Measurements from ENCODE around the gene KRT78.

KRT78 gene

GRCh38 chr12:52817003-52817698 lies 31.6 kb downstream of the KRT78 start:
- Histone ChIP-seq H3K27me3 (ENCODE audit: low read depth, low read length) (peaks cover 33% of the 10 kb centered on the region), H4K20me1 (ENCODE audit: insufficient read depth, low read length) (no peaks in the 10 kb centered on the region), H3K4me1 (ENCODE audit: low read length) (no peaks in the 10 kb centered on the region), H3K27ac (ENCODE audit: low read length) (no peak overlapping the region), H3K9me3 (ENCODE audit: insufficient read depth, low read length) (no peaks in the 10 kb centered on the region), H3K4me3 (ENCODE audit: low read length) (no peak overlapping the region), H3K79me2 (ENCODE audit: low read length) (no peaks in the 10 kb centered on the region), H2AFZ (ENCODE audit: low read depth, low read length) (no peak overlapping the region), H3K4me2 (ENCODE audit: low read length) (no peak overlapping the region), H3K36me3 (replicated peaks; ENCODE audit: low read depth, low read length) (no peaks in the 10 kb centered on the region), H3K9ac (ENCODE audit: low read length) (no peak overlapping the region)
- TF ChIP-seq EZH2phosphoT487 (IDR thresholded peaks at IDR 0.05; ENCODE audit: low read depth) (no peak), CTCF (IDR thresholded peaks at IDR 0.05; ENCODE audit: low read depth, low read length) (no peak)

DNA sequence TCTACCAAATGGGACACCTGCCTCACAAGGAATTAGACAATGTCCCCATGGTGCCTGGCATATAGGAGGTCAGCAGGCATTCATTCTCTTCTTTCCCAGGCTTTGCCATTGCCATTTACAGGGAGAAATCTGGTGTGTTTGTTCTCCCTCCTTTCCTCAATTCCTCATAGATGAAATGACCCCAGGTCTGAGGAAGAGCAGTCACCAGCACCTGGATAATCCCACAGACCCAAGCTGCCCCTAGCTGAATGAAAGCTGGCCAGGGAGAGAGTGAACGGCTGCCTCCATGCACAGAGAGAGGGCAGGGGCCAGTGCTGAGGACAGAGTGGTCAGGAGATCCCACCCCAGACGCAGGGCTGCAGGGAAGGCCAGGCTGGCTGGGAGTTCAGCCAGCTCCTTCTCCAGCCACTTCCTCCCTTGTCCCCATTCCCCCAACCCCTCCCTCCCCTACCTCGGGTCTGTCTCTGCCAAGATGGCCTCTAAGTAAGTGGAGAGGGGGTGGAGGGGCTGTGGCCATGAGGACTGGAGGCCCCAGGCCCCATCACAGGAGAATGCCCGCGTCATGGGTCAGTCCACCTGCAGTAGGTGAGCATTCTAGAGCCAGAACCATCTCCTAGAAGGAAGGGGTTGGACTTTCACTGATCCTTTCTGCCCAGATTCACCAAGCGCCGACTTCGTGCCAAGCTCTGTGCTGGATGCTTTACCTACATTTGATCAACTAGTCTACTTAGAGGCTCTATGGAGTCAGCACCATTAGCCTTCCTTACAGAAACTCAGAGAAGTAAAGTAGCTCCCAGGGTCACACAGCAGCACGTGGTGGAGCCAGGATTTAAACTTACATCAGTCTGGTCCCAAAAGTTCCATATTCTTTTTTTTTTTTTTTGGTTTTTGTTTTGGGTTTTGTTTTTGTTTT lies 32.9 kb downstream of the KRT78 start:
- TF ChIP-seq CTCF (IDR thresholded peaks at IDR 0.05; ENCODE audit: low read depth, low read length) (no peak), EZH2phosphoT487 (IDR thresholded peaks at IDR 0.05; ENCODE audit: low read depth) (no peak)
- Histone ChIP-seq H3K27me3 (ENCODE audit: low read depth, low read length) (peaks cover 28% of the 10 kb centered on the region), H3K9me3 (ENCODE audit: insufficient read depth, low read length) (no peaks in the 10 kb centered on the region)

GRCh38 chr12:52815161-52815560 lies 33.6 kb downstream of the KRT78 start:
- Histone ChIP-seq H3K79me2 (ENCODE audit: low read length) (no peaks in the 10 kb centered on the region), H3K4me1 (ENCODE audit: low read length) (no peaks in the 10 kb centered on the region), H2AFZ (ENCODE audit: low read depth, low read length) (no peak overlapping the region), H3K27me3 (ENCODE audit: low read depth, low read length) (peaks cover 21% of the 10 kb centered on the region), H3K9me3 (ENCODE audit: insufficient read depth, low read length) (no peaks in the 10 kb centered on the region), H3K4me3 (ENCODE audit: low read length) (no peak overlapping the region), H4K20me1 (ENCODE audit: insufficient read depth, low read length) (no peaks in the 10 kb centered on the region), H3K4me2 (ENCODE audit: low read length) (no peak overlapping the region), H3K36me3 (replicated peaks; ENCODE audit: low read depth, low read length) (no peaks in the 10 kb centered on the region), H3K9ac (ENCODE audit: low read length) (no peak overlapping the region), H3K27ac (ENCODE audit: low read length) (no peak overlapping the region)
- TF ChIP-seq EZH2phosphoT487 (IDR thresholded peaks at IDR 0.05; ENCODE audit: low read depth) (no peak), CTCF (IDR thresholded peaks at IDR 0.05; ENCODE audit: low read depth, low read length) (no peak)

More for the DNA sequence above, 32.9 kb downstream of the KRT78 start:
- no peaks in the 10 kb centered on the region for H3K79me2 ChIP-seq (ENCODE audit: low read length)
- no peak overlapping the region for H2AFZ ChIP-seq (ENCODE audit: low read depth, low read length)
- H3K36me3 ChIP-seq (replicated peaks; ENCODE audit: low read depth, low read length) = no peaks in the 10 kb centered on the region
- no peak overlapping the region for H3K4me2 ChIP-seq (ENCODE audit: low read length)
- H3K9ac ChIP-seq (ENCODE audit: low read length) = no peak overlapping the region
- no peak overlapping the region for H3K4me3 ChIP-seq (ENCODE audit: low read length)
- no peaks in the 10 kb centered on the region for H3K4me1 ChIP-seq (ENCODE audit: low read length)
- H3K27ac ChIP-seq (ENCODE audit: low read length) = no peak overlapping the region
- H4K20me1 ChIP-seq (ENCODE audit: insufficient read depth, low read length) = no peaks in the 10 kb centered on the region

DNA sequence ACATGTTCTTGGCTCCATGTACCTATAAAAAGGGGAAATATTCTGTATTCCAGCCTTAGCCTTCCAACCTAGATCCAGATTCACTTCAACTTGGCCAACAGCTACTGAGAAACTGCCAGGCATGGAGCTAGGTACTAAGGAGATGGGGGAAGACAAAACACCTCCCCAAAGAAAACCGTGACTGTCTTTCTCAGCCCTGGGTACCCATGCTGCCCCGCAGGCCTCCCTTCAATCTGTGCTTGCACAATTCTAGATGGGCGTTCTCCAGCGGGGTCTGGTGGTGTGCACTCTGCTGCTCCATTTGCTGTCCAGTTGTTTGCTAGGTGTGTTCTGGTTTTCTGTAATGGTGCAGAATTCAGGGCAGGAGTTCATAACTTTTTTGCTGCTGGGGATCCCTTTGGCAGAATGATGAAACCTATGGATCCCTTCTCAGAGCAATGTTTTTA lies 34.1 kb downstream of the KRT78 start:
- H4K20me1 ChIP-seq (ENCODE audit: insufficient read depth, low read length) = no peaks in the 10 kb centered on the region
- no peak overlapping the region for H3K4me3 ChIP-seq (ENCODE audit: low read length)
- H3K27me3 ChIP-seq (ENCODE audit: low read depth, low read length) = peaks cover 20% of the 10 kb centered on the region
- no peak overlapping the region for H2AFZ ChIP-seq (ENCODE audit: low read depth, low read length)
- no peak overlapping the region for H3K4me2 ChIP-seq (ENCODE audit: low read length)
- no peaks in the 10 kb centered on the region for H3K36me3 ChIP-seq (replicated peaks; ENCODE audit: low read depth, low read length)
- TF ChIP-seq CTCF (IDR thresholded peaks at IDR 0.05; ENCODE audit: low read depth, low read length) (no peak), EZH2phosphoT487 (IDR thresholded peaks at IDR 0.05; ENCODE audit: low read depth) (no peak)
- no peaks in the 10 kb centered on the region for H3K4me1 ChIP-seq (ENCODE audit: low read length)
- H3K9me3 ChIP-seq (ENCODE audit: insufficient read depth, low read length) = no peaks in the 10 kb centered on the region
- no peak overlapping the region for H3K27ac ChIP-seq (ENCODE audit: low read length)
- H3K9ac ChIP-seq (ENCODE audit: low read length) = no peak overlapping the region
- no peaks in the 10 kb centered on the region for H3K79me2 ChIP-seq (ENCODE audit: low read length)
